Kidney epithelial cell (primary cell): ENCODE measurements around the gene ACACA. TPM values are rescaled to one million over a fixed set of nuclear protein-coding genes. Genes with fewer than 3 reads are reported as not detected.

Experiments
- DNase-seq: peaks from one replicate; pipeline ENCODE4 v3.0.0-alpha.2; 2010; ENCODE audit warnings: low read depth
- H3K27me3 ChIP-seq: 2 replicates; pipeline ENCODE4 v1.6.0; 2011; ENCODE audit warnings: low read length; ENCODE audit not compliant: control insufficient read depth, insufficient read depth
- H3K36me3 ChIP-seq: 2 replicates; pipeline ENCODE4 v1.5.1; 2011; ENCODE audit warnings: low read length; ENCODE audit not compliant: control insufficient read depth, insufficient read depth
- H3K4me3 ChIP-seq: 2 replicates; pipeline ENCODE4 v1.5.1; 2011; ENCODE audit warnings: low read depth, mild to moderate bottlenecking, control low read depth, low read length
- total RNA-seq: library from RNA; depleted of rRNA; stranded (reverse); fragments of >200 nt; gene quantifications from 2 replicates; pipeline ENCODE4 v1.2.3, GENCODE V29; 2015
- TF ChIP-seq, protein P1 (sequence below): IDR thresholded peaks from 2 replicates; pipeline ENCODE4 v1.5.1; 2011; ENCODE audit warnings: mild to moderate bottlenecking, moderate library complexity, low read length, control low read depth, inconsistent platforms; ENCODE audit not compliant: insufficient read depth, poor library complexity, severe bottlenecking

Gene ACACA
- total RNA-seq, 1 donor from 2014 or later: 54.2 TPM

DNA sequence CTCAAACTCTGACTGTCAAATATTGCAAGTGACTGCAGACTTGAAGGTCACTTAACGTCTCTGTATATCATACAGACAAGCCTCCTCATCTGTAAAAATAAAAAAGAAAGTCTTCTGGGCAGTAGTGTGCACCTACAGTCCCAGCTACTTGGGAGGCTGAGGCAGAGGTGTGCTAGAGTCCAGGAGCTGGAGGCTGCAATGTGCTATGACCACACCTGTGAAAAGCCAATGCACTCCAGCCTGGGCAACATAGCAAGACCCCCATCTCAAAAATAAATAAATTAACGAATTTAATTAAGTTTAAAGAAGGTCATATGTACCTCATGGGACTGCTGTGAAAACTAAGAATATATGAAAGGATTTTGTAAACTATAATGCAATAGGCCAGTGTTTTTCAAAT is 65.8 kb downstream of the ACACA start:
- TF ChIP-seq, protein P1, sequence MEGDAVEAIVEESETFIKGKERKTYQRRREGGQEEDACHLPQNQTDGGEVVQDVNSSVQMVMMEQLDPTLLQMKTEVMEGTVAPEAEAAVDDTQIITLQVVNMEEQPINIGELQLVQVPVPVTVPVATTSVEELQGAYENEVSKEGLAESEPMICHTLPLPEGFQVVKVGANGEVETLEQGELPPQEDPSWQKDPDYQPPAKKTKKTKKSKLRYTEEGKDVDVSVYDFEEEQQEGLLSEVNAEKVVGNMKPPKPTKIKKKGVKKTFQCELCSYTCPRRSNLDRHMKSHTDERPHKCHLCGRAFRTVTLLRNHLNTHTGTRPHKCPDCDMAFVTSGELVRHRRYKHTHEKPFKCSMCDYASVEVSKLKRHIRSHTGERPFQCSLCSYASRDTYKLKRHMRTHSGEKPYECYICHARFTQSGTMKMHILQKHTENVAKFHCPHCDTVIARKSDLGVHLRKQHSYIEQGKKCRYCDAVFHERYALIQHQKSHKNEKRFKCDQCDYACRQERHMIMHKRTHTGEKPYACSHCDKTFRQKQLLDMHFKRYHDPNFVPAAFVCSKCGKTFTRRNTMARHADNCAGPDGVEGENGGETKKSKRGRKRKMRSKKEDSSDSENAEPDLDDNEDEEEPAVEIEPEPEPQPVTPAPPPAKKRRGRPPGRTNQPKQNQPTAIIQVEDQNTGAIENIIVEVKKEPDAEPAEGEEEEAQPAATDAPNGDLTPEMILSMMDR: no peak
- no peaks in the 10 kb centered on the region for H3K36me3 ChIP-seq
- H3K4me3 ChIP-seq: no peak overlapping the region

DNA sequence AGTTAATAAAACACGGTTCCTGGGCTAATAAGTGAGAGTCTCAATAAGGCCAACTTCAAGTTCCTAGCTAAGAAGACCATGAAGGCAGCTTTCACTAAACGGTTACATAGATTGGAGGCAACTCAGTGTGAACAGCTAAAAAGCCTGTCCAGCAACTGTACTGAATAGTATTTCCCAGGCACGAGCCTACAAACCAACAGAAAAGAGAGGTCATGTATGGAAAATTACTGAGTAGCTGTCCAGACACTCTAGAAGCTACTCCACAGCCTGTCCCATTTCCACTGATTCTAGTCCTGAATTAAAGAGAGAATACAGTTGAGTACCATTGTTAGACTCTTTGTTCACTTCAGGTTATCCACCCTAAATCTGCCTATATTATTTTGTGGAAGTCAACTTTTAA is 67.3 kb downstream of the ACACA start:
- Histone ChIP-seq H3K27me3 (no peaks in the 10 kb centered on the region), H3K4me3 (no peak overlapping the region), H3K36me3 (no peaks in the 10 kb centered on the region)
- DNase-seq: no peak
- TF ChIP-seq, protein P1: no peak

More for the DNA sequence above, 65.8 kb downstream of the ACACA start:
- no peaks in the 10 kb centered on the region for H3K27me3 ChIP-seq
- DNase-seq: no peak

DNA sequence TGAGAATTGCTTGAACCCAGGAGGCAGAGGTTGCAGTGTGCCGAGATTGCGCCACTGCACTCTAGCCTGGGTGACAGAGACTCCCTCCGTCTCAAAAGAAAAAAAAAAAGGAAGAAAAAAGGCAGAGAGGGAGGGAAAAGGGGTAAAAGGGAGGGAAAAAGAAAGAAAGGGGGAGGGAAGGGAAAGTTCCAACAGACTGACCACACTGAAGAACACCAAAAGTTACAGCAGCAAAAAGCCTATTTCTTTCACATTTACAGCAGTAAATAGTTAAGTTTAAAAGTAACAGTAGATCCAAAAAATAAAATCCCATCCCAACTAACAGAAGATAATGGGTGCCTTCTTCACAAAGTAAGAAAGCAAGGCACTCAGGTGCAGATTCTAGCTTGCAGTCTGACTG is 67.8 kb downstream of the ACACA start:
- no peak for DNase-seq
- Histone ChIP-seq H3K4me3 (no peak overlapping the region), H3K27me3 (no peaks in the 10 kb centered on the region), H3K36me3 (no peaks in the 10 kb centered on the region)
- TF ChIP-seq, protein P1: no peak

DNA sequence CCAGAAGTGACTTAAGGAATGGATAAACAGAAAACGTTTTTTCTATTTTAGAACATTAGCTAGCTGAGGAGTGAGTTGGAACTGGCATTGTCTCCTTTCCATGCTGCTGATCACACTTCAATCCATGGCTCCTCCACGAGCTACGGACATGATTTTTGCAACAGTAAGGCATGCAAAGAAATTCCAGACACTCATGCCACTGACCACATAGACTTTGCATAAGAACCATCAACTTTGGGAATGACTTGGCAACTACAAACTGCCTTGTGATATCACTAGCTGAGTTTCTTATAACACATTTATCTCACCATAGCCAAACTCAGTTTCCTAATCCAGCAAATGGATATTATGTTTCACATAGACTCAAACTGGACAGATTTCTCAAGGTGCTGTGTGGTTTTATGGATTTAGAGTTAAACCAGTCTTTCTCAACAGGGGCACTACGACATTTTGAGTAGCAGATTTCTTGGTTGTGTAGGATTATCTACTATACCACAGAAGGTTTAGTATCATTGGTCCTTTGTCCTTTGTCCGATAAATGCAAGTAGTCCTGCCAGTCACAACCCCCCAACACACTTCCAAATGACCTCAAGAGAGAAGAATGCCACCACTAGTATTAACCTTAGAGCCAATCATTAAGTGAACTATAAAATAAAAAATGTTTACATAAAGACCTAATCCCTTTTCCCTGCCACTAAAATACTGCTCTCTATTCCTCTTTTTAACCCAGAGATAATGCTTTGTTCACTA is 79.1 kb downstream of the ACACA start:
- Histone ChIP-seq H3K36me3 (no peaks in the 10 kb centered on the region), H3K27me3 (no peaks in the 10 kb centered on the region), H3K4me3 (no peak overlapping the region)
- TF ChIP-seq, protein P1: no peak
- DNase-seq: peak; percentile 61

DNA sequence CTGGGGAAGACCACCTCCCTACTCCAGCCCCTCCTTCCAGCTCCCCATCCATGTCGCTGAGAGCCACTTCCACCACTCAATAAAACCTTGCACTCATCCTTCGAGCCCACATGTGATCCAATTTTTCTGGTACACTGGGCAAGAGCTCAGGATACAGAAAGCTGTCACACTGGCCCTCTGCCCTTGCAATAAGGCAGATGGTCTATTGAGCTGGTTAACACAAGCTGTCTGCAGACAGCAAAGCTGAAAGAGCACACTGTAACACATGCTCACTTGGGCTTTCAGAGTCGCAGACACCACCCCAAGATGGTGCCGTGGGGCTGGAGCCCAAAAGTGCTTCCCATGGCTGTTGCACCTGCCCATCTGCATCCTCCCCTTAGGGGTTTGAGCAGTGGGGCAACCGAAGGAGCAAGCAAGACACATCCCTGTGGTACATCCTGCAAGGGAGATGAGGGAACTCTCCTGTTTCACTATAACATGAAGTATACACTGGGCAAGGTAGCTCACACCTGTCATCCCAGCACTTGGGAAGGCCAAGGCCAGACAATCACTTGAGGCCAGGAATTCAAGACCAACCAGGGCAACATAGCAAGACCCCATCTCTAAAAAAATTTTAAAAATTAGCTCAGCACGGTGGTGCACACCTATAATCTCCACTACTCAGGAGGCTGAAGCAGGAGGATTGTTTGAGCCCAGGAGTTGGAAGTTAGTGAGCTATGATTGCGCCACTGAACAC is 83.6 kb downstream of the ACACA start:
- H3K4me3 ChIP-seq: no peak overlapping the region
- no peak for DNase-seq
- TF ChIP-seq, protein P1: no peak
- no peaks in the 10 kb centered on the region for H3K27me3 ChIP-seq
- no peaks in the 10 kb centered on the region for H3K36me3 ChIP-seq
